ENCODE results near the gene CTLA4. TPM values are rescaled to one million over a fixed set of nuclear protein-coding genes. Genes with fewer than 3 reads are reported as not detected.

Gene CTLA4
- total RNA-seq, 2 experiments from 2014 or later, result not detected

GRCh38 chr2:203842373-203842772 lies 25.2 kb upstream of the CTLA4 start:
- H3K79me2 ChIP-seq (ENCODE audit: insufficient read depth, low read depth, low read length), result no peaks in the 10 kb centered on the region
- H3K9me3 ChIP-seq (ENCODE audit: low read length), result no peaks in the 10 kb centered on the region
- no peaks in the 10 kb centered on the region for H3K4me1 ChIP-seq (ENCODE audit: insufficient read depth, low read length, poor library complexity, severe bottlenecking)
- H3K36me3 ChIP-seq (ENCODE audit: insufficient read depth, low read length), result no peaks in the 10 kb centered on the region
- no peak for TF ChIP-seq EZH2phosphoT487 (IDR thresholded peaks at IDR 0.05; ENCODE audit: borderline replicate concordance, low read depth, low read length)
- no peak for TF ChIP-seq CTCF (conservative IDR thresholded peaks at IDR 0.05; ENCODE audit: low read length)
- POLR2A ChIA-PET, result no interaction called here
- BruUV-seq (replicated peaks), result no TSS peak
- CTCF ChIA-PET (ENCODE audit: unreplicated experiment), result no interaction called here
- intact Hi-C loops (cut with micrococcal nuclease; ENCODE audit: unreplicated experiment), result no loop called here
- H3K27ac ChIP-seq (ENCODE audit: low read depth, low read length, poor library complexity, severe bottlenecking), result no peak overlapping the region
- no peak overlapping the region for H3K4me3 ChIP-seq (ENCODE audit: low read depth, low read length, poor library complexity, severe bottlenecking)
- no peaks in the 10 kb centered on the region for H4K20me1 ChIP-seq (ENCODE audit: insufficient read depth, low read length)
- no peak overlapping the region for H3K4me2 ChIP-seq (ENCODE audit: low read length)
- DNase-seq (ENCODE audit: low spot score), result no peak
- H2AFZ ChIP-seq (ENCODE audit: low read length), result no peak overlapping the region
- no peaks in the 10 kb centered on the region for H3K9me2 ChIP-seq (ENCODE audit: insufficient read depth, low read length)

GRCh38 chr2:203846490-203847105 lies 21.0 kb upstream of the CTLA4 start:
- no peaks in the 10 kb centered on the region for H4K20me1 ChIP-seq (ENCODE audit: insufficient read depth, low read length)
- no peaks in the 10 kb centered on the region for H3K9me2 ChIP-seq (ENCODE audit: insufficient read depth, low read length)
- no peaks in the 10 kb centered on the region for H3K36me3 ChIP-seq (ENCODE audit: insufficient read depth, low read length)
- no peaks in the 10 kb centered on the region for H3K79me2 ChIP-seq (ENCODE audit: insufficient read depth, low read depth, low read length)
- no peak overlapping the region for H3K4me3 ChIP-seq (ENCODE audit: low read depth, low read length, poor library complexity, severe bottlenecking)
- intact Hi-C loops (cut with micrococcal nuclease; ENCODE audit: unreplicated experiment), result no loop called here
- no peaks in the 10 kb centered on the region for H3K9me3 ChIP-seq (ENCODE audit: low read length)
- no TSS peak for BruUV-seq (replicated peaks)
- no peak for DNase-seq (ENCODE audit: low spot score)
- POLR2A ChIA-PET, result interaction anchor here (0.7 kb wide), 2 partner anchors 91 to 160 kb away, joined by 4 read pairs; no protein-coding TSS in a partner anchor
- no peaks in the 10 kb centered on the region for H3K4me1 ChIP-seq (ENCODE audit: insufficient read depth, low read length, poor library complexity, severe bottlenecking)
- H3K27ac ChIP-seq (ENCODE audit: low read depth, low read length, poor library complexity, severe bottlenecking), result no peak overlapping the region
- no peak for TF ChIP-seq EZH2phosphoT487 (IDR thresholded peaks at IDR 0.05; ENCODE audit: borderline replicate concordance, low read depth, low read length)
- TF ChIP-seq CTCF (conservative IDR thresholded peaks at IDR 0.05; ENCODE audit: low read length), result no peak
- CTCF ChIA-PET (ENCODE audit: unreplicated experiment), result no interaction called here
- no peak overlapping the region for H3K4me2 ChIP-seq (ENCODE audit: low read length)
- H2AFZ ChIP-seq (ENCODE audit: low read length), result no peak overlapping the region

GRCh38 chr2:203849010-203849409 lies 18.6 kb upstream of the CTLA4 start:
- ChIA-PET CTCF (ENCODE audit: unreplicated experiment) (no interaction called here), POLR2A (no interaction called here)
- Histone ChIP-seq H3K9me2 (ENCODE audit: insufficient read depth, low read length) (no peaks in the 10 kb centered on the region), H4K20me1 (ENCODE audit: insufficient read depth, low read length) (no peaks in the 10 kb centered on the region), H3K4me3 (ENCODE audit: low read depth, low read length, poor library complexity, severe bottlenecking) (no peak overlapping the region), H3K4me2 (ENCODE audit: low read length) (no peak overlapping the region), H3K9me3 (ENCODE audit: low read length) (no peaks in the 10 kb centered on the region), H3K36me3 (ENCODE audit: insufficient read depth, low read length) (no peaks in the 10 kb centered on the region), H3K27ac (ENCODE audit: low read depth, low read length, poor library complexity, severe bottlenecking) (no peak overlapping the region), H2AFZ (ENCODE audit: low read length) (no peak overlapping the region), H3K4me1 (ENCODE audit: insufficient read depth, low read length, poor library complexity, severe bottlenecking) (no peaks in the 10 kb centered on the region), H3K79me2 (ENCODE audit: insufficient read depth, low read depth, low read length) (no peaks in the 10 kb centered on the region)
- DNase-seq (ENCODE audit: low spot score), result no peak
- BruUV-seq (replicated peaks), result no TSS peak
- intact Hi-C loops (cut with micrococcal nuclease; ENCODE audit: unreplicated experiment), result no loop called here
- TF ChIP-seq CTCF (conservative IDR thresholded peaks at IDR 0.05; ENCODE audit: low read length) (no peak), EZH2phosphoT487 (IDR thresholded peaks at IDR 0.05; ENCODE audit: borderline replicate concordance, low read depth, low read length) (no peak)

Measured in OCI-LY7 (cell line).